SK-N-SH (cell line): ENCODE data around the gene SCGB3A1. TPM values are rescaled to one million over a fixed set of nuclear protein-coding genes. Genes with fewer than 3 reads are reported as not detected.

Experiments used
- CTCF ChIA-PET: fragments of 300-600, 350-600 bp; formaldehyde crosslinking; extraction: SDS; loops from one replicate; lab custom pipeline; 2021; lab: Yijun Ruan, JAX
- POLR2A ChIA-PET: fragments of 350-600 bp; sonication (Branson Sonifier 250); formaldehyde crosslinking; extraction: SDS; loops from one replicate; lab custom pipeline; 2020; ENCODE audit warnings: antibody characterized with exemption, inconsistent platforms; lab: Yijun Ruan, JAX
- DNase-seq: peaks from one replicate; pipeline ENCODE4 v3.0.0; 2012
- H2AFZ ChIP-seq: fragments of 200-600 bp; sonication (generic); 2 replicates; pipeline ENCODE4 v1.8.1; 2016; ENCODE audit warnings: antibody characterized with exemption, mild to moderate bottlenecking, low read depth
- H3F3A ChIP-seq: fragments of 200-600 bp; sonication (generic); replicated peaks from 2 replicates; pipeline ENCODE3; 2016; ENCODE audit warnings: antibody characterized with exemption, mild to moderate bottlenecking; ENCODE audit not compliant: insufficient read depth
- H3K27ac ChIP-seq, 2 experiments: fragments of 200-500 bp in 1 of 2; fragments of 200-600 bp in 1 of 2; sonication (Bioruptor generic) in 1 of 2; sonication (generic), shearing (Covaris generic) in 1 of 2; 2 replicates each; pipeline versions ENCODE4 v1.5.1 to v1.6.1; 2014 to 2016; ENCODE audit warnings: low read depth in 2 of 2, inconsistent platforms in 1 of 2, low read length in 1 of 2, mild to moderate bottlenecking in 1 of 2, mixed read lengths in 1 of 2
- H3K27me3 ChIP-seq: fragments of 200-600 bp; sonication (generic), shearing (Covaris generic); 2 replicates; pipeline ENCODE4 v1.6.1; 2016; ENCODE audit warnings: mixed run types; ENCODE audit not compliant: insufficient read depth
- H3K36me3 ChIP-seq, 2 experiments: fragments of 200-500 bp in 1 of 2; fragments of 200-600 bp in 1 of 2; sonication (Bioruptor generic) in 1 of 2; sonication (generic) in 1 of 2; replicated peaks in 1 of 2; 2 replicates each; pipeline versions ENCODE3 to v1.5.1; 2014 to 2016; ENCODE audit warnings: low read length in 1 of 2, mild to moderate bottlenecking in 1 of 2; ENCODE audit not compliant: insufficient read depth in 2 of 2, control insufficient read depth in 1 of 2
- H3K4me1 ChIP-seq, 2 experiments: fragments of 200-500 bp in 1 of 2; fragments of 200-600 bp in 1 of 2; sonication (Bioruptor generic) in 1 of 2; sonication (generic), shearing (Covaris generic) in 1 of 2; 2 replicates each; pipeline versions ENCODE4 v1.5.1 to v1.6.1; 2014 to 2016; ENCODE audit warnings: low read depth in 1 of 2, low read length in 1 of 2, mixed run types in 1 of 2; ENCODE audit not compliant: insufficient read depth in 2 of 2, control insufficient read depth in 1 of 2
- H3K4me2 ChIP-seq: fragments of 200-600 bp; sonication (generic), shearing (Covaris generic); 2 replicates; pipeline ENCODE4 v1.6.1; 2017; ENCODE audit warnings: mixed run types
- H3K4me3 ChIP-seq, 2 experiments: fragments of 200-500 bp in 1 of 2; fragments of 200-600 bp in 1 of 2; sonication (Bioruptor generic) in 1 of 2; sonication (generic), shearing (Covaris generic) in 1 of 2; 2 replicates each; pipeline versions ENCODE4 v1.5.1 to v1.8.1; 2014 to 2016; ENCODE audit warnings: low read depth in 2 of 2, inconsistent platforms in 1 of 2, low read length in 1 of 2, mild to moderate bottlenecking in 1 of 2, mixed read lengths in 1 of 2, moderate library complexity in 1 of 2
- H3K79me2 ChIP-seq: fragments of 200-600 bp; sonication (generic); 2 replicates; pipeline ENCODE4 v1.8.1; 2017; ENCODE audit warnings: mild to moderate bottlenecking; ENCODE audit not compliant: insufficient read depth
- H3K9ac ChIP-seq: fragments of 200-600 bp; sonication (generic); 2 replicates; pipeline ENCODE4 v1.6.1; 2017; ENCODE audit warnings: mixed run types
- H3K9me2 ChIP-seq: fragments of 200-600 bp; sonication (generic); 2 replicates; pipeline ENCODE4 v1.6.1; 2017; ENCODE audit warnings: mixed run types
- H3K9me3 ChIP-seq: fragments of 200-600 bp; sonication (generic); 2 replicates; pipeline ENCODE4 v1.6.1; 2017; ENCODE audit warnings: mixed run types, mild to moderate bottlenecking, moderate library complexity
- H4K20me1 ChIP-seq: fragments of 200-600 bp; sonication (generic); 2 replicates; pipeline ENCODE4 v1.6.1; 2017; ENCODE audit warnings: mild to moderate bottlenecking, mixed run types; ENCODE audit not compliant: insufficient read depth
- CHD2 ChIP-seq: fragments of 150-350 bp; IDR thresholded peaks from 2 replicates; pipeline ENCODE4 v1.6.1; 2018; ENCODE audit warnings: low read length; ENCODE audit not compliant: partially characterized antibody
- ELF1 ChIP-seq: IDR thresholded peaks from 2 replicates; pipeline ENCODE4 v1.4.0; 2012
- EP300 ChIP-seq, 2 experiments: IDR thresholded peaks; 2 replicates each; pipeline versions ENCODE4 v1.4.0 to v1.6.1; 2012; ENCODE audit warnings: borderline replicate concordance in 1 of 2, low read depth in 1 of 2, low read length in 1 of 2
- GABPA ChIP-seq: IDR thresholded peaks from 2 replicates; pipeline ENCODE4 v1.4.0; 2012; ENCODE audit warnings: low read depth, mild to moderate bottlenecking
- GATA2 ChIP-seq: sonication (generic); formaldehyde crosslinking; IDR thresholded peaks from 2 replicates; pipeline ENCODE4 v1.5.0; 2020; ENCODE audit warnings: mild to moderate bottlenecking, missing genetic modification reagents
- NRF1 ChIP-seq: IDR thresholded peaks from 2 replicates; pipeline ENCODE4 v1.6.1; 2012; ENCODE audit warnings: low read depth, mild to moderate bottlenecking, low read length
- POLR2AphosphoS5 ChIP-seq: IDR thresholded peaks from 2 replicates; pipeline ENCODE4 v1.6.1; 2012; ENCODE audit warnings: low read depth, low read length
- RAD21 ChIP-seq: IDR thresholded peaks from 2 replicates; pipeline ENCODE4 v1.6.1; 2012; ENCODE audit warnings: mild to moderate bottlenecking, low read length
- RFX5 ChIP-seq: IDR thresholded peaks from 2 replicates; pipeline ENCODE4 v1.6.1; 2012; ENCODE audit warnings: mild to moderate bottlenecking, improper control_type of control experiment, low read length
- SMC3 ChIP-seq: IDR thresholded peaks from 2 replicates; pipeline ENCODE4 v1.6.1; 2012; ENCODE audit warnings: low read depth, low read length, improper control_type of control experiment
- TAF1 ChIP-seq: IDR thresholded peaks from 2 replicates; pipeline ENCODE4 v1.6.1; 2012; ENCODE audit warnings: low read depth, mild to moderate bottlenecking, low read length, moderate library complexity, borderline replicate concordance
- TCF12 ChIP-seq: IDR thresholded peaks from 2 replicates; pipeline ENCODE4 v1.4.0; 2012
- TEAD4 ChIP-seq: IDR thresholded peaks from 2 replicates; pipeline ENCODE4 v1.4.0; 2012; ENCODE audit warnings: mild to moderate bottlenecking, borderline replicate concordance; ENCODE audit not compliant: insufficient read depth
- WGBS: methylation state at CpG from one replicate; pipeline ENCODE4 v1.1.6; 2017; ENCODE audit warnings: low lambda C conversion rate; 5-methylcytosine and 5-hydroxymethylcytosine counted together
- polyA plus RNA-seq, 3 experiments: library from polyadenylated mRNA; depleted of rRNA; stranded (reverse); fragments of >200 nt; gene quantifications; 2 replicates each; pipeline ENCODE4 v1.2.3, GENCODE V29; 2012
- TF ChIP-seq, protein P1 (sequence below): IDR thresholded peaks from 2 replicates; pipeline ENCODE4 v1.4.0; 2012; ENCODE audit warnings: low read depth, borderline replicate concordance
- TF ChIP-seq, protein P2 (sequence below): fragments of 200-600 bp; sonication (generic); IDR thresholded peaks from 2 replicates; pipeline ENCODE4 v1.6.1; 2017; ENCODE audit warnings: antibody characterized with exemption, mild to moderate bottlenecking, moderate library complexity
- TF ChIP-seq, protein P3 (sequence below): IDR thresholded peaks from 2 replicates; pipeline ENCODE4; 2012
- TF ChIP-seq, protein P4 (sequence below): IDR thresholded peaks from 2 replicates; pipeline ENCODE4 v1.6.1; 2012; ENCODE audit warnings: mild to moderate bottlenecking, low read depth, low read length, moderate library complexity

The SCGB3A1 gene
- polyA plus RNA-seq, 1 of the 3 experiments (the other 2 are of a cell fraction), result not detected

DNA sequence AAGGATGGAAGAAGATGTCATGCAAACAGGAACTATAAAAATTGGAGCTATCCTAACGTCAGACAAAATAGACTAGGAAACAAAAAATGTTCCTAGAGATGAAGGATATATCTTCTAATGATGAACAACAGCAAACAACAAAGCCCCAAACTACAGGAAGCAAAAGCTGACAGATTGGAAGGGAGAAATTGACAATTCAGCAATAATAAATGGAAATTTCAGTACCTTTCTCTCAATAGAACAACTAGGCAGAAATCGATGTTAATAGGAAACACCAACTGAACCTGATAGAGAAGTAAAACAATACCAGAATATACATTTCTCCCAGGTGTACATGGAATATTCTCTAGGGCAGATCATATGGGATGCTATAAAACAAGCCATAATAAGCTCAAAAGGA lies 7.6 kb downstream of the SCGB3A1 start (continued):
- TF ChIP-seq, protein P1, sequence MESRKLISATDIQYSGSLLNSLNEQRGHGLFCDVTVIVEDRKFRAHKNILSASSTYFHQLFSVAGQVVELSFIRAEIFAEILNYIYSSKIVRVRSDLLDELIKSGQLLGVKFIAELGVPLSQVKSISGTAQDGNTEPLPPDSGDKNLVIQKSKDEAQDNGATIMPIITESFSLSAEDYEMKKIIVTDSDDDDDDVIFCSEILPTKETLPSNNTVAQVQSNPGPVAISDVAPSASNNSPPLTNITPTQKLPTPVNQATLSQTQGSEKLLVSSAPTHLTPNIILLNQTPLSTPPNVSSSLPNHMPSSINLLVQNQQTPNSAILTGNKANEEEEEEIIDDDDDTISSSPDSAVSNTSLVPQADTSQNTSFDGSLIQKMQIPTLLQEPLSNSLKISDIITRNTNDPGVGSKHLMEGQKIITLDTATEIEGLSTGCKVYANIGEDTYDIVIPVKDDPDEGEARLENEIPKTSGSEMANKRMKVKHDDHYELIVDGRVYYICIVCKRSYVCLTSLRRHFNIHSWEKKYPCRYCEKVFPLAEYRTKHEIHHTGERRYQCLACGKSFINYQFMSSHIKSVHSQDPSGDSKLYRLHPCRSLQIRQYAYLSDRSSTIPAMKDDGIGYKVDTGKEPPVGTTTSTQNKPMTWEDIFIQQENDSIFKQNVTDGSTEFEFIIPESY, result no peak
- TF ChIP-seq CHD2 (no peak), EP300 (IDR thresholded peaks at IDR 0.05; ENCODE audit: borderline replicate concordance in 1 of 2, low read depth in 1 of 2, low read length in 1 of 2) (no peak)

DNA sequence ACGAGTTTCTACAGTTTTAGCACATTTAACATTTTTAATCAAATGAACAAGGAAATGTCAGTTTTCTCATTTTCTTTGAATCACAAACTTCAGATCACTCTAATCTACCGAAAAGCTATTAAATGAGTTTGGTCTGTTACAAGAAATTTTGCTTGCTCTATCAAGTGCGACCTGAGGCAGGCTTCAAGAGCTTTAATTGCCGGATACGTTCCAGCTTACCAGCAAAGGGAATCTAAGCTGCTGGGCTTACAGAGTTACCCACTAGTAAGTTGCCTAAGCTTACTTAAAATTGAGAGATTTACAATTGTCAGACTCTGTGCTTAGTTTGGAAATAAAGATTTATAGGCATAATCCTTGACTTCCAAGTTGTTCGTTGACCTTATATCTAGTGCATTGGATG lies 10.6 kb downstream of the SCGB3A1 start:
- CTCF ChIA-PET, result interaction anchor here (0.8 to 1.4 kb wide), 3 partner anchors 9 to 26 kb away, joined by 3 to 5 read pairs (median 3); no protein-coding TSS in a partner anchor

More for the DNA sequence above, 10.6 kb downstream of the SCGB3A1 start:
- Histone ChIP-seq H2AFZ (no peak overlapping the region), H3K4me1 (no peaks in the 10 kb centered on the region), H3K9me2 (no peaks in the 10 kb centered on the region), H3K27me3 (no peaks in the 10 kb centered on the region), H3K27ac (no peak overlapping the region), H3K4me2 (no peak overlapping the region), H3F3A (no peaks in the 10 kb centered on the region), H3K79me2 (no peaks in the 10 kb centered on the region), H3K9ac (no peak overlapping the region), H3K9me3 (peaks cover 3% of the 10 kb centered on the region; the same call in 1 of the 2 replicates), H3K4me3 (no peak overlapping the region), H3K36me3 (peaks cover 6 to 17% of the 10 kb centered on the region in 2 experiments), H4K20me1 (no peaks in the 10 kb centered on the region)
- TF ChIP-seq TCF12, result no peak
- TF ChIP-seq, protein P2, sequence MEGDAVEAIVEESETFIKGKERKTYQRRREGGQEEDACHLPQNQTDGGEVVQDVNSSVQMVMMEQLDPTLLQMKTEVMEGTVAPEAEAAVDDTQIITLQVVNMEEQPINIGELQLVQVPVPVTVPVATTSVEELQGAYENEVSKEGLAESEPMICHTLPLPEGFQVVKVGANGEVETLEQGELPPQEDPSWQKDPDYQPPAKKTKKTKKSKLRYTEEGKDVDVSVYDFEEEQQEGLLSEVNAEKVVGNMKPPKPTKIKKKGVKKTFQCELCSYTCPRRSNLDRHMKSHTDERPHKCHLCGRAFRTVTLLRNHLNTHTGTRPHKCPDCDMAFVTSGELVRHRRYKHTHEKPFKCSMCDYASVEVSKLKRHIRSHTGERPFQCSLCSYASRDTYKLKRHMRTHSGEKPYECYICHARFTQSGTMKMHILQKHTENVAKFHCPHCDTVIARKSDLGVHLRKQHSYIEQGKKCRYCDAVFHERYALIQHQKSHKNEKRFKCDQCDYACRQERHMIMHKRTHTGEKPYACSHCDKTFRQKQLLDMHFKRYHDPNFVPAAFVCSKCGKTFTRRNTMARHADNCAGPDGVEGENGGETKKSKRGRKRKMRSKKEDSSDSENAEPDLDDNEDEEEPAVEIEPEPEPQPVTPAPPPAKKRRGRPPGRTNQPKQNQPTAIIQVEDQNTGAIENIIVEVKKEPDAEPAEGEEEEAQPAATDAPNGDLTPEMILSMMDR, result no peak
- TF ChIP-seq NRF1, result no peak
- TF ChIP-seq RAD21, result no peak
- TF ChIP-seq, protein P3, sequence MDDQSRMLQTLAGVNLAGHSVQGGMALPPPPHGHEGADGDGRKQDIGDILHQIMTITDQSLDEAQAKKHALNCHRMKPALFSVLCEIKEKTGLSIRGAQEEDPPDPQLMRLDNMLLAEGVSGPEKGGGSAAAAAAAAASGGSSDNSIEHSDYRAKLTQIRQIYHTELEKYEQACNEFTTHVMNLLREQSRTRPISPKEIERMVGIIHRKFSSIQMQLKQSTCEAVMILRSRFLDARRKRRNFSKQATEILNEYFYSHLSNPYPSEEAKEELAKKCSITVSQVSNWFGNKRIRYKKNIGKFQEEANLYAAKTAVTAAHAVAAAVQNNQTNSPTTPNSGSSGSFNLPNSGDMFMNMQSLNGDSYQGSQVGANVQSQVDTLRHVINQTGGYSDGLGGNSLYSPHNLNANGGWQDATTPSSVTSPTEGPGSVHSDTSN, result no peak
- TF ChIP-seq TEAD4, result no peak
- TF ChIP-seq ELF1, result no peak
- TF ChIP-seq TAF1, result no peak
- TF ChIP-seq, protein P1, result no peak
- no peak for TF ChIP-seq SMC3
- TF ChIP-seq, protein P4, sequence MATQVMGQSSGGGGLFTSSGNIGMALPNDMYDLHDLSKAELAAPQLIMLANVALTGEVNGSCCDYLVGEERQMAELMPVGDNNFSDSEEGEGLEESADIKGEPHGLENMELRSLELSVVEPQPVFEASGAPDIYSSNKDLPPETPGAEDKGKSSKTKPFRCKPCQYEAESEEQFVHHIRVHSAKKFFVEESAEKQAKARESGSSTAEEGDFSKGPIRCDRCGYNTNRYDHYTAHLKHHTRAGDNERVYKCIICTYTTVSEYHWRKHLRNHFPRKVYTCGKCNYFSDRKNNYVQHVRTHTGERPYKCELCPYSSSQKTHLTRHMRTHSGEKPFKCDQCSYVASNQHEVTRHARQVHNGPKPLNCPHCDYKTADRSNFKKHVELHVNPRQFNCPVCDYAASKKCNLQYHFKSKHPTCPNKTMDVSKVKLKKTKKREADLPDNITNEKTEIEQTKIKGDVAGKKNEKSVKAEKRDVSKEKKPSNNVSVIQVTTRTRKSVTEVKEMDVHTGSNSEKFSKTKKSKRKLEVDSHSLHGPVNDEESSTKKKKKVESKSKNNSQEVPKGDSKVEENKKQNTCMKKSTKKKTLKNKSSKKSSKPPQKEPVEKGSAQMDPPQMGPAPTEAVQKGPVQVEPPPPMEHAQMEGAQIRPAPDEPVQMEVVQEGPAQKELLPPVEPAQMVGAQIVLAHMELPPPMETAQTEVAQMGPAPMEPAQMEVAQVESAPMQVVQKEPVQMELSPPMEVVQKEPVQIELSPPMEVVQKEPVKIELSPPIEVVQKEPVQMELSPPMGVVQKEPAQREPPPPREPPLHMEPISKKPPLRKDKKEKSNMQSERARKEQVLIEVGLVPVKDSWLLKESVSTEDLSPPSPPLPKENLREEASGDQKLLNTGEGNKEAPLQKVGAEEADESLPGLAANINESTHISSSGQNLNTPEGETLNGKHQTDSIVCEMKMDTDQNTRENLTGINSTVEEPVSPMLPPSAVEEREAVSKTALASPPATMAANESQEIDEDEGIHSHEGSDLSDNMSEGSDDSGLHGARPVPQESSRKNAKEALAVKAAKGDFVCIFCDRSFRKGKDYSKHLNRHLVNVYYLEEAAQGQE, result no peak
- no peak for TF ChIP-seq GATA2
- TF ChIP-seq POLR2AphosphoS5, result no peak
- TF ChIP-seq GABPA, result no peak
- TF ChIP-seq CHD2, result no peak
- TF ChIP-seq RFX5, result no peak
- WGBS, result 90% methylated on average over 6 of the region's 6 CpGs
- no peak for DNase-seq
- POLR2A ChIA-PET, result no interaction called here
